HepG2 (cell line): Measurements from ENCODE around the gene ZNF740.

Experiments
- BRCA1 ChIP-seq: sonication (generic); formaldehyde crosslinking; IDR thresholded peaks from 2 replicates; pipeline ENCODE4 v1.4.0; 2020; ENCODE audit warnings: missing genetic modification reagents
- CREB1 ChIP-seq, 2 experiments: fragments of 450-650 bp in 1 of 2; IDR thresholded peaks; 2 replicates each; pipeline ENCODE4 v1.6.1; 2016 to 2017; ENCODE audit warnings: control low read depth in 1 of 2, mild to moderate bottlenecking in 1 of 2, missing compliant biosample characterization in 1 of 2, missing genetic modification characterization in 1 of 2
- MAX ChIP-seq: IDR thresholded peaks from 2 replicates; pipeline ENCODE4 v1.6.1; 2012; ENCODE audit warnings: inconsistent platforms
- MXD1 ChIP-seq: sonication (generic); formaldehyde crosslinking; IDR thresholded peaks from 2 replicates; pipeline ENCODE4 v1.4.0; 2020; ENCODE audit warnings: mild to moderate bottlenecking, missing genetic modification reagents
- NFYB ChIP-seq: sonication (generic); formaldehyde crosslinking; IDR thresholded peaks from 2 replicates; pipeline ENCODE4 v1.4.0; 2020; ENCODE audit warnings: missing genetic modification reagents
- NR2F2 ChIP-seq: IDR thresholded peaks from 2 replicates; pipeline ENCODE4 v1.6.1; 2012; ENCODE audit warnings: low read depth, inconsistent platforms, borderline replicate concordance
- PHF8 ChIP-seq: sonication (generic); formaldehyde crosslinking; IDR thresholded peaks from 2 replicates; pipeline ENCODE4 v1.5.0; 2020; ENCODE audit warnings: missing genetic modification reagents
- YEATS4 ChIP-seq: sonication (generic); formaldehyde crosslinking; IDR thresholded peaks from 2 replicates; pipeline ENCODE4 v1.4.0; 2020; ENCODE audit warnings: missing genetic modification reagents, borderline replicate concordance
- ZBTB7A ChIP-seq: sonication (generic); formaldehyde crosslinking; IDR thresholded peaks from 2 replicates; pipeline ENCODE4 v1.8.0; 2022; ENCODE audit warnings: mild to moderate bottlenecking, missing genetic modification reagents
- ZNF143 ChIP-seq: sonication (generic); formaldehyde crosslinking; IDR thresholded peaks from 2 replicates; pipeline ENCODE4 v1.4.0; 2020; ENCODE audit warnings: missing genetic modification reagents
- ZNF354B ChIP-seq: sonication (generic); formaldehyde crosslinking; IDR thresholded peaks from 2 replicates; pipeline ENCODE4 v1.8.0; 2022; ENCODE audit warnings: mild to moderate bottlenecking, missing genetic modification reagents
- TF ChIP-seq, protein P1 (sequence below): sonication (generic); formaldehyde crosslinking; IDR thresholded peaks from 2 replicates; pipeline ENCODE4 v1.5.0; 2020; ENCODE audit warnings: mild to moderate bottlenecking, missing genetic modification reagents, moderate library complexity
- TF ChIP-seq, protein P2 (sequence below): sonication (generic); formaldehyde crosslinking; IDR thresholded peaks from 2 replicates; pipeline ENCODE4 v1.4.0; 2020; ENCODE audit warnings: mild to moderate bottlenecking, missing genetic modification reagents
- TF ChIP-seq, protein P3 (sequence below): sonication (generic); formaldehyde crosslinking; IDR thresholded peaks from 2 replicates; pipeline ENCODE4 v1.5.1; 2020; ENCODE audit warnings: missing genetic modification reagents, mild to moderate bottlenecking, borderline replicate concordance

DNA sequence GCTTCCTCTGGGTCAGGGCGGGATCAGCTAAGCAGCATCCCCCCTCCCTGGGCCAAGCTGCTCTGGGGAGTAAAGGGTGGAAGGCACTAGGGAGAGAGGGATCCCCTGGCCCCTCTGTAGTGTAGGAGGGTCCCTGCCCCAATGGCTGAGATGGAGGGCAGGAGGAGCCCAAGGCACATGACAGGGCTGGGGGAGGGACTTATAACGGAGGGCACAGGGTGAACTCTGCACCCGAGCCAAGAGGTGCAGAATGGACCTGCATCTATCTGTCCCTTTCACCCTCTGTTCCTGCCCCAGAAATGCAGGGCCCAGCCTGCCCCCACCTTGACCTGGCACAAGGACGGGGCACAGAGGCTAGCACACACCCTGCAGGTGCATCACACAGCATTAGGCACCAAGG lies 30.3 kb downstream of the ZNF740 start:
- TF ChIP-seq, protein P1, sequence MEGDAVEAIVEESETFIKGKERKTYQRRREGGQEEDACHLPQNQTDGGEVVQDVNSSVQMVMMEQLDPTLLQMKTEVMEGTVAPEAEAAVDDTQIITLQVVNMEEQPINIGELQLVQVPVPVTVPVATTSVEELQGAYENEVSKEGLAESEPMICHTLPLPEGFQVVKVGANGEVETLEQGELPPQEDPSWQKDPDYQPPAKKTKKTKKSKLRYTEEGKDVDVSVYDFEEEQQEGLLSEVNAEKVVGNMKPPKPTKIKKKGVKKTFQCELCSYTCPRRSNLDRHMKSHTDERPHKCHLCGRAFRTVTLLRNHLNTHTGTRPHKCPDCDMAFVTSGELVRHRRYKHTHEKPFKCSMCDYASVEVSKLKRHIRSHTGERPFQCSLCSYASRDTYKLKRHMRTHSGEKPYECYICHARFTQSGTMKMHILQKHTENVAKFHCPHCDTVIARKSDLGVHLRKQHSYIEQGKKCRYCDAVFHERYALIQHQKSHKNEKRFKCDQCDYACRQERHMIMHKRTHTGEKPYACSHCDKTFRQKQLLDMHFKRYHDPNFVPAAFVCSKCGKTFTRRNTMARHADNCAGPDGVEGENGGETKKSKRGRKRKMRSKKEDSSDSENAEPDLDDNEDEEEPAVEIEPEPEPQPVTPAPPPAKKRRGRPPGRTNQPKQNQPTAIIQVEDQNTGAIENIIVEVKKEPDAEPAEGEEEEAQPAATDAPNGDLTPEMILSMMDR (CRISPR knock-in tag), result no peak
- no peak for TF ChIP-seq ZBTB7A (CRISPR knock-in tag)
- no peak for TF ChIP-seq PHF8 (CRISPR knock-in tag)
- no peak for TF ChIP-seq NFYB (CRISPR knock-in tag)
- TF ChIP-seq YEATS4 (CRISPR knock-in tag), result no peak
- TF ChIP-seq MXD1 (CRISPR knock-in tag), result no peak
- no peak for TF ChIP-seq CREB1 (IDR thresholded peaks at IDR 0.05)
- TF ChIP-seq CREB1 (CRISPR knock-in tag; IDR thresholded peaks at IDR 0.05), result no peak
- no peak for TF ChIP-seq ZNF143 (CRISPR knock-in tag)
- no peak for TF ChIP-seq MAX
- TF ChIP-seq BRCA1 (CRISPR knock-in tag), result no peak
- TF ChIP-seq, protein P2, sequence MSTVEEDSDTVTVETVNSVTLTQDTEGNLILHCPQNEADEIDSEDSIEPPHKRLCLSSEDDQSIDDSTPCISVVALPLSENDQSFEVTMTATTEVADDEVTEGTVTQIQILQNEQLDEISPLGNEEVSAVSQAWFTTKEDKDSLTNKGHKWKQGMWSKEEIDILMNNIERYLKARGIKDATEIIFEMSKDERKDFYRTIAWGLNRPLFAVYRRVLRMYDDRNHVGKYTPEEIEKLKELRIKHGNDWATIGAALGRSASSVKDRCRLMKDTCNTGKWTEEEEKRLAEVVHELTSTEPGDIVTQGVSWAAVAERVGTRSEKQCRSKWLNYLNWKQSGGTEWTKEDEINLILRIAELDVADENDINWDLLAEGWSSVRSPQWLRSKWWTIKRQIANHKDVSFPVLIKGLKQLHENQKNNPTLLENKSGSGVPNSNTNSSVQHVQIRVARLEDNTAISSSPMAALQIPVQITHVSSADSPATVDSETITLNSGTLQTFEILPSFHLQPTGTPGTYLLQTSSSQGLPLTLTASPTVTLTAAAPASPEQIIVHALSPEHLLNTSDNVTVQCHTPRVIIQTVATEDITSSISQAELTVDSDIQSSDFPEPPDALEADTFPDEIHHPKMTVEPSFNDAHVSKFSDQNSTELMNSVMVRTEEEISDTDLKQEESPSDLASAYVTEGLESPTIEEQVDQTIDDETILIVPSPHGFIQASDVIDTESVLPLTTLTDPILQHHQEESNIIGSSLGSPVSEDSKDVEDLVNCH (CRISPR knock-in tag), result no peak
- no peak for TF ChIP-seq NR2F2
- no peak for TF ChIP-seq ZNF354B (CRISPR knock-in tag)
- TF ChIP-seq, protein P3, sequence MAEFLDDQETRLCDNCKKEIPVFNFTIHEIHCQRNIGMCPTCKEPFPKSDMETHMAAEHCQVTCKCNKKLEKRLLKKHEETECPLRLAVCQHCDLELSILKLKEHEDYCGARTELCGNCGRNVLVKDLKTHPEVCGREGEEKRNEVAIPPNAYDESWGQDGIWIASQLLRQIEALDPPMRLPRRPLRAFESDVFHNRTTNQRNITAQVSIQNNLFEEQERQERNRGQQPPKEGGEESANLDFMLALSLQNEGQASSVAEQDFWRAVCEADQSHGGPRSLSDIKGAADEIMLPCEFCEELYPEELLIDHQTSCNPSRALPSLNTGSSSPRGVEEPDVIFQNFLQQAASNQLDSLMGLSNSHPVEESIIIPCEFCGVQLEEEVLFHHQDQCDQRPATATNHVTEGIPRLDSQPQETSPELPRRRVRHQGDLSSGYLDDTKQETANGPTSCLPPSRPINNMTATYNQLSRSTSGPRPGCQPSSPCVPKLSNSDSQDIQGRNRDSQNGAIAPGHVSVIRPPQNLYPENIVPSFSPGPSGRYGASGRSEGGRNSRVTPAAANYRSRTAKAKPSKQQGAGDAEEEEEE (CRISPR knock-in tag), result no peak
